GM19467 (cell line): ENCODE results near the gene TMEM273.

Experiments
- ATAC-seq: cut with Tn5 transposase; IDR thresholded peaks from one replicate; pipeline ENCODE4 v1.9.1; 2021; ENCODE audit warnings: mild to moderate bottlenecking, moderate library complexity; ENCODE audit not compliant: unreplicated experiment

Gene TMEM273, protein sequence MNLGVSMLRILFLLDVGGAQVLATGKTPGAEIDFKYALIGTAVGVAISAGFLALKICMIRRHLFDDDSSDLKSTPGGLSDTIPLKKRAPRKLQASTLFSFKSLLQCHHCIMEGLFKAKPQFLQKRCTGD

DNA sequence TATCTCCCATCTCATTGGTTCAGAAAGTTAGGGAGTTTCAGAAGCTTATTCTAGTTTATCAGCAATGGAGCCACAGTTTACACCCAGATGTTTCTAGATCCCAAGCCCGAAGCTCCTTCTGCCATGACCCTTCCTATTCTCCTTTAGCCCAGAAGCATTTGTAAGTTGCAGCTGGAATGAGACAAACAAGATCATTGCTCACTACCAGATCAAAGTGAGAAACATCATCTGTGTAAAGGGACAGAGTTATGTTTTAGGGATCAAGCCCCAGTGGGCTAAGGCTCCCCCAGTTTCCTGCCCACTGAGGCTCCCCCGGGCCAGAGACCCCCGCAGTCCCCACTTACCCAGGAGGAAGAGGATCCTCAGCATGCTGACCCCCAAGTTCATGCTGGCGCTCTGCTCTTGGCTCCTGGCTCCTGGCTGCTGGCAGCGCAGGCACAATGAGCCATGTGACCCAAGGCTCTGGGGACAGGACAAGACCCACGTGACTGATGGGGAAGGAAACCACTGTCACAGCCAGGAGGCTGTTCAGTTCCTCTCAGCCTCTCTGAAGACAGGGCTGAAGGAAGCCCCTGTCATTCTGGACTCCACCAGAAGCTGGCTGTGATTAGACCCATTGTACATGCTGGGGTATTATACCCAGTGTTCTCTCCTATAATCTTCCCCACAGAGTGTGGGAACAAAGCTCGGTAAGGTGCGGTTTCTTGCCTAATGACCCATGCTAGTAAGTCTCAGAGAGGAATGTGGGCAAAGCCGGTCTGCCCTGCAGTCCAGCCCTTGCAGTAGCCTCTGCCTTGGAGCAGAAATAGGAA, at the start of gene TMEM273:
TMEM273 (minus strand) TSS at position 442 of the 812 bp plus-strand sequence; CDS start at position 387, 55 bp downstream.
- ATAC-seq, result peak; percentile 53

DNA sequence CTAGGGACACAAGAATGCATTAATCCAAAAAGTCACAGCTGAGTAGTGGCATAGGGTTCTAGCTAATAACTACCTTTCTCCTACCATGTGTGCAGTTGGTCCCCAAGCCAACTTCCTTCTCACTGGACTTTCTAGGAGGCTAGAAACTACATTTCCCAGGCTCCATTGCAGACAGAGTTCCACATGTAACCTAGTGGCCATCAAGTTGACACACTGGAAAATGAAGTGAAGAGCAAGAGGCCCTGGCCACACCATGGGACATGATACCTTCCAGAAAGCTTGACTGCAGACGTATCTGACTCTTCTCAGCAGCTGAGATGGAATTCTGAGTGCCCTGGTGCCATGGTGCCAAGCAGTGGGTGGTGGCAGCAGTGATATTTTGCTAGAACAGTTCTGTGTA, 49.8 kb upstream of the TMEM273 start:
- no peak for ATAC-seq

DNA sequence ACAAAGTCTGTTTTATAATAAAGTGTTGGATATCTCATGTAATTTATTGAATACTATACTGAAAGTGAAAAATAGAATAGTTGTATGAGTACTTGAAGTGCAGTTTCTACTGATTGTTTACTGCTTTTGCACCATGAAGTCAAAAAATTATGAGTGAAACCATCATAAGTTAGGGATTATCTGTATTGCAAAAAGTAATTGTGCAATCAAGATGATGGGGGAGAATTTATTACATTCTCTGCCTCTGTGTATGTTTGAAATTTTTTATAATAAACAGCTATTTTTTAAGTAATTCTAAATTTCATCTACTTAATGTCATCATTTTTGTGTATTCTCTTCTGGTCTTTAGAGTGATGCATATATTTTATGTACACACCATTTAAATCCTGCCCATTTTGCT, 47.2 kb upstream of the TMEM273 start:
- no peak for ATAC-seq

DNA sequence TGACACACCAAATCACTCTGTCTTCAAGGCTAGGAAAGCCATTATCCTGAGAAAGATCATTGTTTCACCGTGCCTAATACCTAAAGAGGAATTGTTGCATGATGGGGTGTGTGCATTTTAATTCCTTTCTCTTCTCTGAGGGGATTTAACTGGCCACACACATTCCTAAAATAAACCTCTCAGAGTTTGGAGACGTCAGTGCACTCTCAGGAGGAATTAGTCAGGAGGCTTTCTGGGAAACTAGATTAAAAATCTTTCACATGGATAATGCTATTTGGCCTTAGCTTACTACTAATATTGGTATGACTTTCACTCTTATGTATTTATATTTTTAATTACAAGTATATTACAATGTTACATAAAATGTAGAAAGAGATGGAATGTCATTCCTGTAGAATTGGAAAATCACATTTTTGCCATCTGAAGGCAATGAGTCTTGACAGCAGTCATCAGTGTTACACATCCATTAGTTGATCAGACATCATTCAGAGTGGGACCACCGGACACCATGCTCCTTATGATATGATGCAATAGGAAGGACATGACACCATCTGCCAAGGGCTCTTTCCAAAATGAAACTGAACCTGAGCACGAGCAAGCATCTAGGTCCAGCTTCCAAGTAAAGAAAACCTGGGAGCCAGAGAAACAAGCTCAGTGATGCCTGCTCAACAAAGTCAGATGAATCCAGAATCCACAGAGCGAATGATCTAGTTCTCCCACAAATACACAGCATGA, 43.1 kb upstream of the TMEM273 start:
- no peak for ATAC-seq

DNA sequence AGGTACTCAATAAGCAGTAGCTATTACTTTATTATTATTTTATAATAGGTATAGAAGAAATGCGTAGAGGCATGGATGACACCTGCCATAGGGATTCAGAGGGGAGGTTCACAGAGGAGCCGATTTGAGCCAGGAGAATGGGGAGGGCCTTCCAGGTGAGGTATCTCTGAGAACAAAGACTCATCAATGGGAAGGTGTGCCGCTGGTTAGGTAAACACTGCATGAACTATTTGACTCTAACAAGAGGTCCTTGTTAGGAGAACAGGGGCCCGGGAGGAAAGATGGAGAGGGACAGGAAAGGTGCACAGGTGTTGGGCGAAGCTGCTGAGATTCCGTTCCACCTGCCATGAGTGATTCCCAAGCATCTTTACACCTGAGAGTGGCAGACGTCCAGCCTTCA, 41.8 kb upstream of the TMEM273 start:
- ATAC-seq, result no peak

DNA sequence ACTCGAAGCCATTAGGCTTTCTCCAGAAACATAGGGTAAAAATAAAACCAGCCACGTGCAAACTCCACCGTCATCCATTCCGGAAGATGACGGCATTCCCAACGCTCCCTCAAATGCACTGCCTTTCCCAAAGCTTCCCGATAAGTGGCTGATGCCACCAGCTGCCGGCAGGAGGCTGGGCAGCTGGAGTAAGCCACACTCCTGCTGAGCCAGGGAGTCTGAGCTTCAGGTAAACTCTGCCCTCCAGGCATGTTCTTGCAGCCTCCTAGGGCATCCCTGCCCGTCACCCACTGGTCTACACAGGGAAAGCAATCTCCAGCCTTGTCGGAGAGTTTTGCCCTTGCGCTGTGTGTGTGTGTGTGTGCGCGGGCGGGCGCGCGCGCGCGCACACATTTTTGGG, 40.5 kb upstream of the TMEM273 start:
- no peak for ATAC-seq

DNA sequence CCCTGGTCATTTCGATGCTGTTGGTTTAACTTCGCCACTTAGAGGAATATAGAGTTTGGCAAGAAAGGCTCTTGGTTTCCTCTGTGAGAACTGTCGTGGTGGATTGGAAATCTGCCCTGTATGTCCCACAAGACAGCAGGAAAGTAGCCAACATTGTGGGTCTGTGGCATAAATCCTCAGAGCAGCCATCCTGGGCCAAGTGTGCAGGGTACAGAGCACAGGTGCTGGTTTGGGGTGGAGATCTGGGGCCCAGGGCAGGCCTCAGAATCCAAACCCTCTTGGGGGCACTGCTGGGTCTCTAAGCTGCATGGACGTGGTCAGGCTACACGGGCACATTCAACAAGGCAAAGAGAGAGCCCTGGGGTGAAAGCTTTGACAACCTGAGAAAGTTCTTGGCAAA, 39.2 kb upstream of the TMEM273 start:
- no peak for ATAC-seq

DNA sequence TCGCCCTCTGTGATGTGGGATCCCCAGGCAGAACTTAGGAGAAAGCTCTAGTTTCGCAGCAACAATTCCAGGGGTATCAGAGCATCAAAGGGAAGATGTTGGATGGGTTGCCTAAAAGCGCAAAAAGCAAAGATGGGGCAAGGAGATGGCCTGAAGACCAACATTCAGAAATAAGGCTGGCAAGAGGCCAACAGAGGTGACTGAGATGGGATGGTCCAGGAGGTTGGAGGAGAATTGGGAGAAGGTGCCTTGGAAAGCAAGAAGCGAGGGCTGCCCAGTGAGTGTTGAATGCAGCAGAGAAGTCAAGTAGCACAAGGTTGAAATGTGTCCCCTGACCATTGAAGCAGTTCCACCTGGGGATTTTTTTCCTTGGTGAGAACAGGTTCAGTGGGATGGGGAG, 38.4 kb upstream of the TMEM273 start:
- ATAC-seq, result no peak

DNA sequence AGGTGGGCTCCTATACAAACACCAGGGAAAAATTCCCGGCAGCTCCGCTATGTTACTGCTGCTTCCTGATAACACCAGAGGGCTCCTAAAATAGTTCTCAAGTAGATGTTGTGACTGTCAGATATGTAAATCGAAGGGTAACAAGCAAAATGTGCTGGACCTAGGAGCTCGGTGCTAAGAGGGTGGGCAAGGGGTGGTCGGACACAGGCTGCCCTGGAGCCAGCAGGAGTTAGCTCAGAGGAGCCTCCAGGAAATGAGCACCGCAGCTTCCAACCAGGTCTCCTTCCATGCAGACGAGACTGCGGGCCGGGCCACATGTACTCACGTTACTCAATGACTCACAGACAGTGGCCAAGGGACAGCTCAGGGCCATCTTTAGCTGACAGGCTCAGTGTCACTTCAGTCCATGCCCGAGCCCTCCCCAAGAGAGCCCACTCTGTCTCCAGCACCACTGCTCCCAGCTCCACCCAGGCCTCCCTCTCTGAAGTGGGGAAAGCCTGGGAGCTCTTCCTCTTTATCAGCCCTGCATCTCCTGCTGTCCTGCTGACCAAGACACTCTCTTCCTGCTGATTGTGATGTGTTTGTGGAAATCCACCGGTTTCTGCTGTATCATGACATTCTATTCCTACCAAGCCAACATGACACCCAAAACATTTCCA, 37.2 kb upstream of the TMEM273 start:
- ATAC-seq, result no peak

DNA sequence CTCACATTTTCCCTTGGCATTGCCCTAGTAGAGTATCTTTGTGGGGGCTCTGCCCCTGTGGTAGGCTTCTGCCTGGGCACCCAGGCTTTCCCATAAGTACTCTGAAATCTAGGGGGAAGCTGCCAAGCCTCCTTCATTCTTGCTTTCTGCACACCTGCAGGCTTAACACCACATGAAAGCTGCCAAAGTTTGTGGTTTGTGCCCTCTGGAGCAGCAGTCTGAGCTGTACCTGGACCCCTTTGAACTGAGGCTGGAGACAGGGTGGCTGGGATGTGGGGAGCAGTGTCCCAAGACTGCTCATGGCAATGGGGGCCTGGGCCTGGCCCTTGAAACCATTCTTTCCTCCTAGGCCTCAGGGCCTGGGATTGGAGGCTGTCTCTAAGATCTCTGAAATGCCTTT, 35.0 kb upstream of the TMEM273 start:
- no peak for ATAC-seq

DNA sequence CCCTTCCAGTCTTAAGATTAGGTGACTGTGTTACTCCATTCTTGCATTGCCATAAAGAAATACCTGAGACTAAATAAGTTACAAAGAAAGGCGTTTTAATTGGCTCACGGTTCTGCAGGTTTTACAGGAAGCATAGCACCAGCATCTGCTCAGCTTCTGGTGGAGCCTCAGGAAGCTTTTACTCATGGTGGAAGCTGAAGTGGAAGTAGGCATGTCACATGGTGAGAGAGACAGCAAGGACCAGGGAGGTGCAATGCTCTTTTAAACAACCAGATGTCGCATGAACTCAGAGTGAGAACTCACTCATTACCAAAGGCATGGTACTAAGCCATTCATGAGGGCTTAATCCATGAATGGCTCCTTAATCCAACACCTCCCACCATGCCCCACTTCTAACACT, 34.0 kb upstream of the TMEM273 start:
- no peak for ATAC-seq

DNA sequence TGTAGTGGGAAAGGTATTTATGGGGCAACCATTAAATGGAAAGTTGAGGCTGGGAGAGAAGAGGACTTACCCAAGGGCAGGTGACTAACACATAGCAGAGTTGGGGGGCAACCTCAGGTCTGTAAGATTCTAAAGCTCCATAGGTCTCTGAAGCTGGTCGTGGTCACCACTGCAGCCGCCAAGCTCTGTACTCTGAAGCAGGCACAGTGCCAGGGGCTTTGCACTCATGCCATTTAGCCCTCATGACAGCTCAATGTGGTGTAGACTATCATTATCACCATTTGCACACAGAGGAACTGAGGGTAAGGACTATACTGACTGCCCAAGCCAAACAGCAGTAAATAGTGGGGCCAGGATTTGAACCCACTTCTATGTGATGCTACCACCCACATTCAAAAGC, 32.5 kb upstream of the TMEM273 start:
- no peak for ATAC-seq

DNA sequence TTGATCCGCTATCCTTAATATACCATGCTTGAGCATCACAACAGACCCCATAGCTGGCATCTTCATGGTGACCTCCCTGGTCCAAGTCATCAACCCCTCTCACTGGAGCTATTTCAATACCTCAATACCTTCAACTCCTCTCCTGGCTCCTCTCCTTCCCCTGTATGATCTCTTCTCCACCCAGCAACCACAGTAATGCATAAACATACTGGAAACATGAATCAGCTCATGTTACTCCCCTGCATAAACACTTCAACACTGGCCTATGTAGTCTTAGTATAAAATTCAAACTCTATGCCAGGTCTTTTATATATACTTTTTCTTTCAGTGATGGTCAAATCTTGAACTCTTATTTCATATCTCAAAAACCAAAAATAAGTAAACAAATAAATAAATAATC, 31.8 kb upstream of the TMEM273 start:
- no peak for ATAC-seq

DNA sequence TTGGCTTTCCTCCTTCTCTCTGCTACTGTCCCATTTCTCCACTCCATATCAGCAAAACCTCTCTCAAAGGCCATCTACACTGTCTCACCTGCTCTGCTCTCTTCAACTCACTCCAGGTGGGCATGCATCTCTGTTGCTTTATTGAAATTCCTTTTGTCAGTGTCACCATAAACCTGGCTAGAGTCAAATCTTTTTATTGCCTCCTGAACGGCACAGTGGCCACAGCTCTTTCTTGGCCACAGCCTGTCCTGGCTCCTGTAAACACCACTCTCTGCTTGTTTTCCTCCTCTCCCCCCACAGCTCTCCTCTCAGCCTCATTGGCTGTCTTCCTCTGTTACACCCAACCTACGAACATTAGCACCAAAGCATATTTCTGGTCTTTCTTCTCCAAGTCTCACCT, 31.1 kb upstream of the TMEM273 start:
- ATAC-seq, result no peak

DNA sequence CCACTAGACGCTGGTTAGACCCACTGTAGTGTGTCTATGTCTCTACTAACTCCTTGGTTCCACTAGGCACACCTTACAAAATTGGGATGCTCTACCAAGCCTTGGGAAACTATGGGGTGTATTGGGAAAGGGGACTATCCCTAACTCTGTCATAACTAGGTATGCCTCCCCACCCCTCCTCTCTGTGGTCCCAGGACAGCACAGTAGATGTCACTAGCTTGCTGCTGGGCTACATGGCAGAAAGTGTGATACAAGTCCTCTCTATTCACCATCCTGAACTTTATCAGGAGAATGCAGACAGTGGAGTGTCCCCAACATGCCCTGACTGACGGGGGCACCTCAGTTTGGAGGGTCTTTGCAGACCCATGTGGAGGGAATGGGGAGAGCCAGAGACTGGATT, 30.3 kb upstream of the TMEM273 start:
- no peak for ATAC-seq

DNA sequence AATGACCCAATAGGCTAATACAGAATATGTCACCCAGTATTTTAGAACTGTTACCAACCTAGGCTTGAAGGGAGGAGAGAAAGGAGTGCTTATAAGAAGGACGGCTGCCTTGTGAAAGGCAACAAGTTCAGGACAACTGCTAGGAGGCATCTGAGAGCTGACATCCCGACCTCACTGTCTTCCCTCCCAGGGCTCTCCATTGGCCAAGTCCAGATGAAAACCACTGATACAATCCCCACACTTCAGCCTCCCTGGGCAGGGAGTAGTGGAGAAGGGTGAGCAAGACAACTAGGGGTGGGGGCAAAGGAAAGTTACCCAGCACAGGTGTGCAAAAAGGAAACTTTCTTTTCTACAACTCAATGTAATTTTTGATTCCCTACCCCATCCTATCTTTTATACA, 29.5 kb upstream of the TMEM273 start:
- ATAC-seq, result no peak

DNA sequence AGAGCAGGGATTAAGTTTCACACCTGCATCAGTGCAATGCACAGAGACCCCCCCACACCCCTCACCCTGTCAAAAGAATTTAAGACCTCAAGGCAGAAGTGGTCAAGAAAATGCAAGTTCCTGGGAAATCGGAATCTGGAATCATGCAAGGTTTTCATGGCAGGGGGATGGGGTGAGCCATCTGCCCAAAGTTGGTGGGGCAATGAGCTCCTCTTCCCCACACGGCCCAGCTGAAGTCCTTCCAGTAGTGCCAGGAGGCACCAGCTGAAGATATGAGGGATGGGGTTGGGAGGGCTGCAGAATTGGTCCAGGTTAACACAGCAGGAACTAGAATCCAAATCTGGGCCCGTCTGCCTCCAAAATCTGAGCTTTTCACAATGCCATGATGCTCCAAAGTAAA, 25.0 kb upstream of the TMEM273 start:
- no peak for ATAC-seq

DNA sequence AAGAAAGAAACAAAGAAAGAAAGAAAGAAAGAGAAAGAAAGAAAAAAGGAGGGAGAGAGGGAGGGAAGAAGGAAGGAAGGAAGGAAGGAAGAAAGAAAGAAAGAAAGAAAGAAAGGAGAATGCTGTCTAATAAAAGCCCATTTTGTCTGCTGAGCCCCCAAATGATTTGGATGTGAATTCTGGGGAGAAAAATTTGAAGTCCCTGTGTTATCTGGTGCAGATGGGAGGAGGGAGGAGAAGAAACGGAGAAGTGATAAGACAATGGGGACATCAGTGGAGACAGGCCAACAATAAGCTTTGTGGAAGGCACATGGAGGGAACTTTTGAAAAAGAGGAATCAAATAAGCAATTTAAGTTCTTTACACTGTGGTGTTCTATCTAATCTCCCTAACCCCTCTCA, 24.6 kb upstream of the TMEM273 start:
- ATAC-seq, result no peak

DNA sequence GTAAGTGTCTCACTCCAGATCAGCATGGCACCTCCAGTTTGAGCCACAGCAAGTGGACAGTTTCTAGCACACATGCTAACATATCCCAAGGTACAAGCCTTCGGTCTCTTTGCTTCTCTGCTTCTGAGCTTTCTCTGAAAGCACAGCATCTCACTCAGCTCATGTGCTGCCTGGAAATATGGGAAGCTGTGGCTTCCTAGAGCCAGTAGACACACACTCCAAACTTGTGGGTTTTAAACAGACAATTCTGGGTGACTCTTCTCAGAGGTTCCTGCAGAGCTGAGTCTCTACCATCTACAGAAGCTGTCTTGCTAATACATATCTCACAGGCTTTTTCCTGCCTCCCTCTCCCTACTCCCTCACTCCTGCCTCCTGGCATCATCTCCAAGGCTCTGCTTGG, 23.9 kb upstream of the TMEM273 start:
- no peak for ATAC-seq

DNA sequence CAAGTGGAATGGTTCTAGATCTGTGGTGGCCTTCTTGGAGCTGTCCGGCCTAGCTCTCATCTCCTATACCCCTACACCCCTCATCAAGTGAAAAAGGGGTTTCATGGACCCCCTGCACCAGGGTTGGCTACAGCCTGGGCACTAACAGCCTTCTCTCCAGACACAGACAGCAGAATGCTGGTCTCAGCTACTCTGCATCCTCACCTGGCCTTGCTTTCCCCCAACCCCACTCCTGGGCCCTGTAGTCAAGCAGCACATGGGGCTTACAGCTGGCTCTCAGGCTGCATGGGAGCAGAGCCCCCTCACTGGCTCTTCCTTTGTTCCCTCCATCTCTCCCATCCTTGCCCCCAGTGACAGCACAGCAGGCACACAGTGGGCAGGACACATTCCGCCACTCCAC, 20.8 kb upstream of the TMEM273 start:
- no peak for ATAC-seq

DNA sequence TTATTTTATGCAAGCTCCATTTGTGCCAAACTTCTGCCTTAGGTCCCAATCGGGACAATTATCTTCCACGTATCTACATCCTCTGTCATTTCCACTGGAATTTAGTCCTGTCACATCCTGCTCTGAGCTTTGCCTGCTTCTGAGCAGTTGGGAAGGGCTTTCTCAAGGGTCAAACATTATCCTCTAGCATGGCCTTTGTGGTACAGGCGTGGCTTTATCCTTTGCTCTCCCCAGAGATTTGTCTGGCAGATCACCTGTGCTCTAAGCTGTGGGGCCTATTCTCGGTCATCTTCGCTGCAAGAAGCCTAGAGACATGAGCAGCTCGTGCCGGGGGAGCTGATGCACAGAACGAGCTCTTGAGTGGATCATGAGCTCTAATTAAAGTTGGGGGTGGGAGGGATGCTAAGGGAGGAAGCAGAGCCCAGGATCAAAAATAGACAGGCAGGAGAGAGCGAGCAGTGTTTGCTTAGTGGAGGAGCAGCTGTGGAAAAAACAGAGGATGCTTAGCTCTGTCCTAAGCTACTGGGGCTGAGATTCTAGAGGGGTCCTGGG, 19.8 kb upstream of the TMEM273 start:
- ATAC-seq, result no peak
